H9 (cell line): Measurements from ENCODE around the gene BAMBI. TPM values are rescaled to one million over a fixed set of nuclear protein-coding genes. Genes with fewer than 3 reads are reported as not detected.

Experiments
- DNase-seq: peaks from one replicate; pipeline ENCODE4 v3.0.0-alpha.2; 2017
- H2AFZ ChIP-seq: one replicate; pipeline ENCODE4 v1.6.1; 2013; ENCODE audit warnings: mild to moderate bottlenecking, low read length, control low read depth, moderate library complexity
- H2AK5ac ChIP-seq: 2 replicates; pipeline ENCODE4 v1.6.1; 2013; ENCODE audit warnings: low read length, control low read depth, mixed read lengths; ENCODE audit not compliant: insufficient read length
- H2BK120ac ChIP-seq: one replicate; pipeline ENCODE4 v1.6.1; 2013; ENCODE audit warnings: low read depth, mild to moderate bottlenecking, low read length, control low read depth, inconsistent platforms; ENCODE audit not compliant: poor library complexity, severe bottlenecking
- H2BK12ac ChIP-seq: 2 replicates; pipeline ENCODE4 v1.6.1; 2013; ENCODE audit warnings: low read length, control low read depth, mixed read lengths, low read depth; ENCODE audit not compliant: insufficient read length
- H2BK15ac ChIP-seq: 2 replicates; pipeline ENCODE4 v1.6.1; 2013; ENCODE audit warnings: low read depth, low read length, control low read depth
- H2BK20ac ChIP-seq: one replicate; pipeline ENCODE4 v1.6.1; 2013; ENCODE audit warnings: low read depth, mild to moderate bottlenecking, low read length, control low read depth, inconsistent platforms; ENCODE audit not compliant: poor library complexity, severe bottlenecking
- H2BK5ac ChIP-seq: 2 replicates; pipeline ENCODE4 v1.6.1; 2013; ENCODE audit warnings: low read length, control low read depth, mixed read lengths; ENCODE audit not compliant: insufficient read length
- H3K14ac ChIP-seq: 2 replicates; pipeline ENCODE4 v1.6.1; 2013; ENCODE audit warnings: low read length, control low read depth; ENCODE audit not compliant: insufficient read depth
- H3K18ac ChIP-seq: 2 replicates; pipeline ENCODE4 v1.6.1; 2013; ENCODE audit warnings: low read depth, mild to moderate bottlenecking, mixed read lengths, low read length, control low read depth; ENCODE audit not compliant: insufficient read length
- H3K23ac ChIP-seq: 2 replicates; pipeline ENCODE4 v1.6.1; 2013; ENCODE audit warnings: low read length, control low read depth, mixed read lengths, low read depth; ENCODE audit not compliant: insufficient read length
- H3K23me2 ChIP-seq: 2 replicates; pipeline ENCODE4 v1.6.1; 2013; ENCODE audit warnings: low read depth, mild to moderate bottlenecking, mixed read lengths, low read length, control low read depth; ENCODE audit not compliant: insufficient read length, poor library complexity, severe bottlenecking
- H3K27ac ChIP-seq: 2 replicates; pipeline ENCODE4 v1.5.1; 2013; ENCODE audit warnings: low read length, control low read depth, mixed read lengths, low read depth; ENCODE audit not compliant: insufficient read length
- H3K27me3 ChIP-seq: 2 replicates; pipeline ENCODE4 v1.6.1; 2013; ENCODE audit warnings: low read length, control low read depth, inconsistent platforms; ENCODE audit not compliant: insufficient read depth
- H3K4ac ChIP-seq: 2 replicates; pipeline ENCODE4 v1.6.1; 2013; ENCODE audit warnings: low read depth, mild to moderate bottlenecking, control low read depth, inconsistent platforms, low read length, moderate library complexity
- H3K4me1 ChIP-seq: 2 replicates; pipeline ENCODE4 v1.6.1; 2013; ENCODE audit warnings: low read length, control low read depth, inconsistent platforms; ENCODE audit not compliant: insufficient read depth
- H3K4me2 ChIP-seq: 2 replicates; pipeline ENCODE4 v1.6.1; 2013; ENCODE audit warnings: low read length, control low read depth, mixed read lengths; ENCODE audit not compliant: insufficient read length, insufficient read depth
- H3K56ac ChIP-seq: 2 replicates; pipeline ENCODE4 v1.6.1; 2013; ENCODE audit warnings: low read depth, mild to moderate bottlenecking, mixed read lengths, low read length, control low read depth; ENCODE audit not compliant: insufficient read length
- H3K79me1 ChIP-seq: 2 replicates; pipeline ENCODE4 v1.6.1; 2013; ENCODE audit warnings: low read depth, mild to moderate bottlenecking, moderate library complexity, low read length, control low read depth, inconsistent platforms; ENCODE audit not compliant: insufficient read depth, poor library complexity, severe bottlenecking
- H3K79me2 ChIP-seq: 2 replicates; pipeline ENCODE4 v1.6.1; 2013; ENCODE audit warnings: low read length, control low read depth, inconsistent platforms; ENCODE audit not compliant: insufficient read depth
- H3K9ac ChIP-seq: 2 replicates; pipeline ENCODE4 v1.6.1; 2013; ENCODE audit warnings: low read length, control low read depth, mixed read lengths; ENCODE audit not compliant: insufficient read length; ENCODE audit errors: extremely low read depth
- H3K9me3 ChIP-seq: one replicate; pipeline ENCODE4 v1.6.1; 2013; ENCODE audit warnings: low read depth, low read length, inconsistent platforms; ENCODE audit not compliant: control insufficient read depth
- H3T11ph ChIP-seq: one replicate; pipeline ENCODE4 v1.6.1; 2013; ENCODE audit warnings: mild to moderate bottlenecking, low read length, control low read depth, inconsistent platforms
- H4K20me1 ChIP-seq: one replicate; pipeline ENCODE4 v1.6.1; 2013; ENCODE audit not compliant: control insufficient read depth, insufficient read length, insufficient read depth
- H4K5ac ChIP-seq: 2 replicates; pipeline ENCODE4 v1.6.1; 2013; ENCODE audit warnings: low read depth, mild to moderate bottlenecking, mixed read lengths, low read length, control low read depth; ENCODE audit not compliant: insufficient read length
- H4K8ac ChIP-seq: replicated peaks from 2 replicates; pipeline ENCODE4 v1.6.1; 2013; ENCODE audit warnings: low read length, control low read depth, mixed read lengths, low read depth; ENCODE audit not compliant: insufficient read length
- H4K91ac ChIP-seq: 2 replicates; pipeline ENCODE4 v1.6.1; 2013; ENCODE audit warnings: low read depth, mild to moderate bottlenecking, moderate library complexity, mixed read lengths, low read length, control low read depth; ENCODE audit not compliant: insufficient read length
- H3K27ac Mint-ChIP-seq, 3 experiments: 2 replicates in 2 of 3; 3 replicates in 1 of 3; pipeline ENCODE4 v1.8.0; 2020 to 2021; ENCODE audit warnings: mixed read lengths in 3 of 3, mild to moderate bottlenecking in 1 of 3, moderate library complexity in 1 of 3
- H3K27me3 Mint-ChIP-seq: 2 replicates; pipeline ENCODE4 v1.8.0; 2021; ENCODE audit warnings: low read depth, mild to moderate bottlenecking, moderate library complexity, mixed read lengths
- H3K36me3 Mint-ChIP-seq, 3 experiments: 2 replicates in 2 of 3; 3 replicates in 1 of 3; pipeline ENCODE4 v1.8.0; 2020 to 2021; ENCODE audit warnings: low read depth in 3 of 3, mixed read lengths in 3 of 3; ENCODE audit not compliant: insufficient read depth in 1 of 3
- H3K4me1 Mint-ChIP-seq, 2 experiments: 2 replicates each; pipeline ENCODE4 v1.8.0; 2020; ENCODE audit warnings: mixed read lengths in 2 of 2
- H3K4me3 Mint-ChIP-seq, 2 experiments: 2 replicates in 1 of 2; 3 replicates in 1 of 2; pipeline ENCODE4 v1.8.0; 2020 to 2021; ENCODE audit warnings: mild to moderate bottlenecking in 2 of 2, mixed read lengths in 2 of 2, moderate library complexity in 1 of 2
- H3K9me3 Mint-ChIP-seq, 2 experiments: 2 replicates in 1 of 2; 3 replicates in 1 of 2; pipeline ENCODE4 v1.8.0; 2020; ENCODE audit warnings: mild to moderate bottlenecking in 2 of 2, mixed read lengths in 2 of 2, moderate library complexity in 1 of 2
- CTCF ChIP-seq: fragments of 200-600 bp; sonication (generic); conservative IDR thresholded peaks from 3 replicates; pipeline ENCODE4 v1.8.0; 2021; ENCODE audit warnings: antibody characterized with exemption, mild to moderate bottlenecking
- WGBS: extraction: QIAGEN DNeasy Blood & Tissue Kit; methylation state at CpG from one replicate; pipeline ENCODE4 v1.1.7; 2013; ENCODE audit warnings: missing lambda C conversion rate, low lambda C conversion rate, mixed read lengths; ENCODE audit not compliant: insufficient read length; ENCODE audit errors: extremely low coverage; 5-methylcytosine and 5-hydroxymethylcytosine counted together
- total RNA-seq: library from RNA; stranded (reverse); gene quantifications from 2 replicates; pipeline ENCODE4 v1.2.1, GENCODE V29; 2021

BAMBI gene
- total RNA-seq, 1 experiment from 2014 or later: 16.8 TPM

- Histone ChIP-seq H2AK5ac (no peak overlapping the region), H2BK12ac (no peak overlapping the region), H4K5ac (no peak overlapping the region), H2BK5ac (no peak overlapping the region), H3K9ac (no peak overlapping the region), H3K23me2 (no peaks in the 10 kb centered on the region), H3K27ac (no peak overlapping the region), H3K27me3 (no peaks in the 10 kb centered on the region), H3K14ac (no peak overlapping the region), H3K4me1 (no peaks in the 10 kb centered on the region), H3K4ac (no peak overlapping the region), H3K56ac (no peak overlapping the region), H3K79me2 (no peaks in the 10 kb centered on the region), H2AFZ (no peak overlapping the region), H2BK120ac (no peak overlapping the region), H3K9me3 (no peaks in the 10 kb centered on the region), H4K91ac (no peak overlapping the region), H3K79me1 (no peaks in the 10 kb centered on the region), H3K4me2 (no peak overlapping the region), H4K20me1 (no peaks in the 10 kb centered on the region), H3K18ac (no peak overlapping the region), H3K23ac (no peak overlapping the region), H4K8ac (no peak overlapping the region), H2BK15ac (no peak overlapping the region), H3T11ph (no peak overlapping the region), H2BK20ac (no peak overlapping the region)
- no peak for TF ChIP-seq CTCF
- Mint-ChIP-seq H3K4me3 (no peak overlapping the region), H3K27ac (no peak overlapping the region), H3K36me3 (no peaks in the 10 kb centered on the region), H3K27me3 (no peaks in the 10 kb centered on the region; the same call in 1 of the 2 replicates), H3K4me1 (no peaks in the 10 kb centered on the region), H3K9me3 (peaks cover 0 to 2% of the 10 kb centered on the region in 2 experiments; a peak in 3 of 5 replicates)
- DNase-seq: no peak
- WGBS: no CpG with 5 or more reads among the region's 4 CpGs
Measured at GRCh38 chr10:28715246-28715645, 37.9 kb downstream of the BAMBI start.
